NT2/D1 (cell line): ENCODE measurements around the gene GALNT18.
A peak's percentile ranks its signal among the peaks of the same experiment; 100 is the strongest.

ENCODE experiments used
- DNase-seq: peaks from one replicate; pipeline ENCODE4 v3.0.0-alpha.2; 2011; ENCODE audit warnings: low read depth, low spot score
- H3K27me3 ChIP-seq: 2 replicates; pipeline ENCODE4 v1.6.0; 2011; ENCODE audit warnings: mild to moderate bottlenecking; ENCODE audit not compliant: insufficient read length, insufficient read depth
- H3K36me3 ChIP-seq: 2 replicates; pipeline ENCODE4 v1.6.1; 2011; ENCODE audit warnings: mild to moderate bottlenecking, low read length, mixed read lengths; ENCODE audit not compliant: insufficient read depth, insufficient read length
- H3K4me1 ChIP-seq: 2 replicates; pipeline ENCODE4 v1.5.1; 2011; ENCODE audit not compliant: insufficient read depth, insufficient read length
- H3K4me3 ChIP-seq: 2 replicates; pipeline ENCODE4 v1.5.1; 2011; ENCODE audit warnings: low read depth; ENCODE audit not compliant: insufficient read length
- H3K9ac ChIP-seq: 2 replicates; pipeline ENCODE4 v1.6.0; 2011; ENCODE audit warnings: low read depth; ENCODE audit not compliant: insufficient read length
- H3K9me3 ChIP-seq: 2 replicates; pipeline ENCODE4 v1.5.1; 2011; ENCODE audit warnings: mild to moderate bottlenecking, low read length; ENCODE audit not compliant: insufficient read depth
- SUZ12 ChIP-seq: IDR thresholded peaks from 2 replicates; pipeline ENCODE4 v1.6.1; 2011; ENCODE audit not compliant: insufficient read length, insufficient read depth; ENCODE audit errors: extremely low read depth
- YY1 ChIP-seq: IDR thresholded peaks from 2 replicates; pipeline ENCODE4 v1.6.1; 2011; ENCODE audit not compliant: insufficient read length, insufficient read depth
- ZNF274 ChIP-seq: IDR thresholded peaks from 2 replicates; pipeline ENCODE4 v1.6.1; 2011; ENCODE audit warnings: mild to moderate bottlenecking, low read depth, low read length

GALNT18 gene

DNA sequence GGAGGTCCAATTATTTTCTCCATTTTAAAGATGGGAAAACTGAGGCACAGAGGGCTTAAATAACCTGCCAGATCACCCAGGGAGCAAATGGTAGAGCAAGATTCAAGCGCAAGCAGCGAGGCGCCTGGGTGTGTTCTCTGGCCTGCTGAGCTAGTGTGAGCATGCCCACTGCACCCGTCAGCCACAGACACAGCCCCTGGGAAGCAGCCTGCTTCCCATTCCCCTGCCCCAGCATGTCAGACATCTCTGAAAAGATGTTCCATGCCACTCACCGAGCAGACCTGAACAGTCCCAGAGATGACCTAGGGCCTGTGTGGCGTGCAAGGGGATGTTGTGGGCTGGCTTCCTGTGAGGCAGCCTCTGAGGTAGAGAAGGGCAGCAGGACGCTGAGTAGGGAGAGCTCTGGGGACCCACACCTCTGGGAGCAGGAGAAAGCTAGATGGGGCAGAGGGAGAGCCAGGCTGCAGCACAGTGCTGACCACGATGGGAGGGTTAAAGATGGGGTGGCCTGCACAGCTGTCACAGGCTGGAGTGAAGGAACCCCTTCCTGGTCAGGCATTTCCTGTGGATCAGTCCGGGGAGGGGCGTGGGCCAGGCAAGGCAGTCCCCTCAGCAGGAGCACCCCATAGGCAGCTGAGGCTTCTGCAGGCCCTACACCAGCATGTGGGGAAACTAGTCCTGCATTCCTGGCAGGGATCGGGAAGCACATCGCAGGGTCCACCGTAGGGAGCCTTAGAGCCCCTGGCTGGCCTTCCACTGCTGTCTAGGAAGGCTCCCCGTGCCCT, 101.4 kb downstream of the GALNT18 start:
- H3K27me3 ChIP-seq = no peaks in the 10 kb centered on the region
- H3K9me3 ChIP-seq = no peaks in the 10 kb centered on the region
- H3K4me3 ChIP-seq = no peak overlapping the region
- TF ChIP-seq ZNF274 = no peak
- TF ChIP-seq YY1 = no peak
- TF ChIP-seq SUZ12 = no peak
- no peak for DNase-seq
- peaks cover 8% of the 10 kb centered on the region for H3K4me1 ChIP-seq
- H3K9ac ChIP-seq = no peak overlapping the region
- H3K36me3 ChIP-seq = no peaks in the 10 kb centered on the region

DNA sequence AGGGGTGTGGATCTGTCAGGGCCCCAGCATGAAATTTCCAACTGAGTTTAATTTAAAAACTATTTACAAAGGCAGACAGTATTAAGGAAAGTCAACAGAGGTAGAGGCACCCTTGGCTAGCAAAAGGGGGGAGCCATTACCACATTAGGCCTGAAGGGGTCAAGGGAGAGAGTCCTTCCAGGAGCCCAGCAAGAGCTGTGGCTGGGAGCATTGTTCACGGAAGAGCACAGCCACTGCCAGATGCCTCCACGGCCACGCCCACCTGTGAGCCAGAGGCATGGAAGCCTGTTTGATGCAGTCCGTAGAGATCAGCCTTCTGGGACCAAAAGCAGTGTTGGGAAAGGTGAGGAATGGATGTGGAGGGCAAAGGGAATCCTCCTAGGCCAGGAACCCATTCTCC, 102.6 kb downstream of the GALNT18 start:
- no peak for DNase-seq
- H3K9me3 ChIP-seq = no peaks in the 10 kb centered on the region
- no peak for TF ChIP-seq SUZ12
- TF ChIP-seq ZNF274 = no peak
- no peak for TF ChIP-seq YY1
- no peak overlapping the region for H3K9ac ChIP-seq
- H3K4me1 ChIP-seq = peaks cover 8% of the 10 kb centered on the region
- no peak overlapping the region for H3K4me3 ChIP-seq
- H3K27me3 ChIP-seq = no peaks in the 10 kb centered on the region
- no peaks in the 10 kb centered on the region for H3K36me3 ChIP-seq

DNA sequence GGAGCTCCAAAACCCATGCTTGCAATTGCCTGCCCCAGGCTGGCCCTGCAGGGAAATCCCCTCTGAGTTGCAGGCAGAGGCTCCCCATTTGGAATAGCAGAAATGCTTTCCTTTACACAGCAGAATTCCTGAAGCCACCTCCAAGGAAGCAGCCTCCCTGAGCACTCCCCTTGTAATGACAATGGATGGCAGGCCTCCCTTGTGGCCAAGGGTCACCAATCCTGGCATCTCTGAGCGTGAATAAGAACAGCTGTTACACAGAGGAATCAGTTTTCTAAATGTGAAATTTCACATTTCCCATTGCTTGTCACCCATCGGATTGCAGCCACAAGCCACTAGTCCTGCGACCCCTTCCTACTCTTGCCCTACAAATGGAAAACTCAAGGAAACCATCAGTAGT, 107.6 kb downstream of the GALNT18 start:
- TF ChIP-seq SUZ12 = no peak
- H3K9ac ChIP-seq = no peak overlapping the region
- H3K36me3 ChIP-seq = no peaks in the 10 kb centered on the region
- no peaks in the 10 kb centered on the region for H3K27me3 ChIP-seq
- no peaks in the 10 kb centered on the region for H3K4me1 ChIP-seq
- DNase-seq = peak; percentile 20
- H3K4me3 ChIP-seq = no peak overlapping the region
- H3K9me3 ChIP-seq = no peaks in the 10 kb centered on the region

DNA sequence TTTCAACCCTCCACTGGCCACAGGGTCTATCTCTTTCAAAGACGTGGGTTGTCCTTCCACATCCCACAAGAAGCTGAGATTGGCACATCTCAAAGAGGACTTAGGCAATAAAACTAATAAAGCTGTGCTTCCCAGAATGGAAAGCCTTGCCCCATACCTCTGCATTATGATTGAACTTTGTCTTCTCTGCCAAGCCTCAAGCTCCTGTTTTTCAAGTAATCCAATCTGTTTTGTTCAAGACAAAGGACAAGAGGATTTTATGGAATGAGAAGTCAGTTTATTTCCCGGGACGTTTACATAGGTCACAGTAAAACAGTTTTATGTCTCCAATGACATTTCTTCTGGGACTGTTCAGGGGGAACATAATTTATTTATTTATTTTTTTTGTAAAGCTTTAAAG, 108.4 kb downstream of the GALNT18 start:
- Histone ChIP-seq H3K9ac (no peak overlapping the region), H3K9me3 (no peaks in the 10 kb centered on the region), H3K4me3 (no peak overlapping the region), H3K27me3 (no peaks in the 10 kb centered on the region), H3K4me1 (no peaks in the 10 kb centered on the region), H3K36me3 (no peaks in the 10 kb centered on the region)
- DNase-seq = no peak
- TF ChIP-seq YY1 = no peak
- TF ChIP-seq ZNF274 = no peak
- no peak for TF ChIP-seq SUZ12

DNA sequence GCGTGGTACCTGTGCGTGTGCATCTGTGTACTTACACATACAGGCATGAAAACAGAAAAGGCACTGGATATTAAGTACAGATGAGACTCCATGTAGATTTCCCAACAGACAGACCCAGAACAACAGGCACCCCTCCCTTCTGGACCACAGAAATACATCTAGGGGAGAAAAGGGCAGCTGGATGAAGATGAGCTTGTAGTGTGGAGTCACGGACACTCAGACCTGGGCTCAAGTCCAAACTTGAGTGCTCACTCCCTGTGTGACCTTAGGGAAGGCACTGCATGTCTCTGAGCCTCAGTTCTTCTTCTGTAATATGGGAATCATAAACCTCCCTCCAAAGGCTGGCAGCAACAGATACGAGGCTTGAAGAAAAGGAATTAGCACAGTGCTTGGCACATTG, 108.9 kb downstream of the GALNT18 start:
- H3K27me3 ChIP-seq = no peaks in the 10 kb centered on the region
- no peaks in the 10 kb centered on the region for H3K4me1 ChIP-seq
- no peak overlapping the region for H3K4me3 ChIP-seq
- no peak for DNase-seq
- H3K9ac ChIP-seq = no peak overlapping the region
- no peak for TF ChIP-seq ZNF274
- TF ChIP-seq SUZ12 = no peak
- no peak for TF ChIP-seq YY1
- H3K36me3 ChIP-seq = no peaks in the 10 kb centered on the region
- no peaks in the 10 kb centered on the region for H3K9me3 ChIP-seq

DNA sequence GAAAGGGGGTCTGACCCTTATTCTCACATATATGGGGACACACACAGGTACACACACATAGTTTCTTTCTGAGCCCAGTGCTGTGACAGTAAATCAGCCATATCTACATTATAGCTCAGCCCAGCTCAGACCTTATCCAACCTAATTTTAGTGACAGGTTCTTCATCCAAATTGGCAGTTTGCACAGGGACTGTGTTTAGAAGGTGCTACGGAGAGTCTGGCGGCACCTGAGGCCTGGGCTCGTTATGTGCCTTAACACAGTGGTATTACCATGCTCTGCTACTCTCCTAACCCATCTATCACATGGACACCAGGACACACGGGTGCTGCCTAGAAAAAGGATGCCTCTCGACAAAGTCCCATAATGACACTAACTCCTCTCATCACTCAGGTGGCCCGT, 109.3 kb downstream of the GALNT18 start:
- no peak for TF ChIP-seq SUZ12

DNA sequence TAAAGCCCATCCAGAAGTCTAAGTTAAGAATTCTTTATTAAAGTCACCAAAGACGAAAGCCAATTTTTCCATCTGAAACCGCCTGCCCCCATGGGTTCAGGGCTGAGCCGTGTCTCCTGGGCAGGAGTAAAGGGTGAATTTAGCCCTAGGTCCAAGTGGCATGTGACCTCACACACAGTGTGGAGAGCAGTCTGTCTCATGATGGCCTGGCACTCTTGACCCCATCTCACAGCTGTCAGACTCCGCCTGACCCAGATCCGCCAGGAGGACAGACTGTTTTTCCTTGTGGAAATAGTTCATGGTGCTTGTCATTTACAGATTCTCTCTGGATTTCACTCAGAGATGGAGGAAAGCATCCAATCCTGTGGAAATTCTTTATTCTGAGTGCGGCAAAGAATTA, 109.7 kb downstream of the GALNT18 start:
- DNase-seq = no peak
- Histone ChIP-seq H3K4me1 (no peaks in the 10 kb centered on the region), H3K9ac (no peak overlapping the region), H3K36me3 (no peaks in the 10 kb centered on the region), H3K4me3 (no peak overlapping the region), H3K27me3 (no peaks in the 10 kb centered on the region), H3K9me3 (no peaks in the 10 kb centered on the region)
- no peak for TF ChIP-seq ZNF274
- no peak for TF ChIP-seq SUZ12

More for the DNA sequence above, 109.3 kb downstream of the GALNT18 start:
- Histone ChIP-seq H3K36me3 (no peaks in the 10 kb centered on the region), H3K9ac (no peak overlapping the region), H3K4me1 (no peaks in the 10 kb centered on the region), H3K9me3 (no peaks in the 10 kb centered on the region), H3K27me3 (no peaks in the 10 kb centered on the region), H3K4me3 (no peak overlapping the region)
- no peak for DNase-seq
